ENCODE data around the gene LLPH.

The LLPH gene

GRCh38 chr12:66066929-66067523 is 63.5 kb downstream of the LLPH start:
- no peak for DNase-seq (ENCODE audit: low spot score)
- Mint-ChIP-seq H3K36me3 (ENCODE audit: low read depth) (no peaks in the 10 kb centered on the region), H3K4me3 (no peak overlapping the region), H3K27me3 (ENCODE audit: low read depth) (peaks cover 29% of the 10 kb centered on the region), H3K4me1 (ENCODE audit: low read depth) (peaks cover 5% of the 10 kb centered on the region), H3K27ac (no peak overlapping the region), H3K9me3 (no peaks in the 10 kb centered on the region)

All from T-helper 2 cell treated with Interferon-gamma antibody and Interleukin-4, amounts not matched to agents 5 μg/mL and 100 μg/mL, for 36 hours (primary cell).